SU-DHL-6 (cell line): ENCODE measurements around the gene ATP9A.
"Not testable (repeated sequence)": the region's sequence is repeated elsewhere in the genome, so short reads cannot be mapped to it uniquely, and the experiment has no call there.

Experiments used
- H2AFZ ChIP-seq: fragments of 200-600 bp; sonication (generic); 2 replicates; pipeline ENCODE4 v1.6.1; 2014; ENCODE audit warnings: low read depth, mild to moderate bottlenecking, moderate library complexity, mixed read lengths, antibody characterized with exemption, low read length; ENCODE audit not compliant: severe bottlenecking
- H3F3A ChIP-seq: fragments of 200-600 bp; shearing (Covaris generic); 2 replicates; pipeline ENCODE4 v1.6.0; 2016; ENCODE audit warnings: antibody characterized with exemption, mild to moderate bottlenecking; ENCODE audit not compliant: insufficient read depth
- H3K27ac ChIP-seq: fragments of 200-600 bp; sonication (generic); 2 replicates; pipeline ENCODE4 v1.5.1; 2016; ENCODE audit warnings: low read depth, mild to moderate bottlenecking, low read length, moderate library complexity, mixed read lengths
- H3K27me3 ChIP-seq: fragments of 200-600 bp; sonication (generic), shearing (Covaris generic); 2 replicates; pipeline ENCODE4 v1.6.0; 2014; ENCODE audit warnings: mild to moderate bottlenecking, low read length
- H3K36me3 ChIP-seq: fragments of 200-600 bp; sonication (generic); 2 replicates; pipeline ENCODE4 v1.6.1; 2014; ENCODE audit warnings: mild to moderate bottlenecking, low read length, mixed read lengths
- H3K4me2 ChIP-seq: fragments of 300-600, 200-600 bp; shearing (Covaris generic), sonication (generic); 2 replicates; pipeline ENCODE4 v1.6.0; 2014; ENCODE audit warnings: low read length, low read depth, mild to moderate bottlenecking; ENCODE audit not compliant: poor library complexity, severe bottlenecking
- H3K4me3 ChIP-seq: fragments of 200-600 bp; sonication (generic); 2 replicates; pipeline ENCODE4 v1.5.1; 2014; ENCODE audit warnings: antibody characterized with exemption, low read length, mild to moderate bottlenecking, mixed read lengths; ENCODE audit not compliant: insufficient read depth, poor library complexity, severe bottlenecking
- H3K79me2 ChIP-seq: fragments of 200-600 bp; sonication (generic); 2 replicates; pipeline ENCODE4 v1.6.1; 2014; ENCODE audit warnings: mild to moderate bottlenecking, low read length, moderate library complexity; ENCODE audit not compliant: insufficient read depth
- H3K9ac ChIP-seq: fragments of 200-600 bp; sonication (generic); 2 replicates; pipeline ENCODE4 v1.7.0; 2014; ENCODE audit warnings: mild to moderate bottlenecking, low read length
- H3K9me2 ChIP-seq: fragments of 200-600 bp; sonication (generic); replicated peaks from 2 replicates; pipeline ENCODE4 v1.6.1; 2014; ENCODE audit warnings: low read length; ENCODE audit not compliant: insufficient read depth
- H3K9me3 ChIP-seq: fragments of 200-600 bp; sonication (generic); 2 replicates; pipeline ENCODE4 v1.6.1; 2014; ENCODE audit warnings: low read length, mixed read lengths; ENCODE audit not compliant: insufficient read depth
- H4K20me1 ChIP-seq: fragments of 200-600 bp; sonication (generic); 2 replicates; pipeline ENCODE4 v1.6.1; 2014; ENCODE audit warnings: low read depth, mild to moderate bottlenecking, antibody characterized with exemption, low read length, moderate library complexity, mixed read lengths
- EZH2phosphoT487 ChIP-seq: fragments of 200-600 bp; sonication (generic), shearing (Covaris generic); conservative IDR thresholded peaks from 2 replicates; pipeline ENCODE4 v1.6.1; 2018; ENCODE audit warnings: mild to moderate bottlenecking, antibody characterized with exemption, low read length, moderate library complexity, mixed read lengths
- TF ChIP-seq, protein P1 (sequence below): fragments of 200-600 bp; sonication (generic); IDR thresholded peaks from one replicate; pipeline ENCODE4 v1.5.1; 2017; ENCODE audit warnings: antibody characterized with exemption, mild to moderate bottlenecking, low read length, moderate library complexity; ENCODE audit not compliant: insufficient read depth, poor library complexity, severe bottlenecking

ATP9A gene

DNA sequence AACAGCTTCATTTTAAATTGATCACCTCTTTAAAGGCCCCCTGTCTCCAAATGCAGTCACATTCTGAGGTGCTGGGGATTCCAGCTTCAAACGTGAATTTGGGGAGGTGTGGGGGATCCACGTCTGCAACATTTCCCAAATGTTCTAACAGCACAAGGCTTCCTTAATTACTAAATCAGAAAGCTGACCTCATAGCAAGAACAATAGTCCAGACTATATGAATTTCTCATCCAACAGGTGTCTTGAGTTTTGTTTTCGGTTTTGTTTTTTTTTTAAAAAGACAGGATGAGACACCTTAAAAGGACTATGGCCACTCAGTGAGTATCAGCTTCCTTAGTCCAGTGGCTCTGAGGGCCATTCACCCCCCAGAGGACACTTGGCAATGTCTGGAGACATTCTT, 11.5 kb downstream of the ATP9A start:
- Histone ChIP-seq H3K4me2 (no peak overlapping the region), H2AFZ (no peak overlapping the region), H3K9ac (no peak overlapping the region), H3K79me2 (no peaks in the 10 kb centered on the region), H4K20me1 (no peaks in the 10 kb centered on the region), H3K27ac (no peak overlapping the region), H3K36me3 (no peaks in the 10 kb centered on the region), H3F3A (no peaks in the 10 kb centered on the region), H3K9me3 (no peaks in the 10 kb centered on the region), H3K9me2 (no peaks in the 10 kb centered on the region), H3K27me3 (no peaks in the 10 kb centered on the region), H3K4me3 (no peak overlapping the region)
- TF ChIP-seq, protein P1, sequence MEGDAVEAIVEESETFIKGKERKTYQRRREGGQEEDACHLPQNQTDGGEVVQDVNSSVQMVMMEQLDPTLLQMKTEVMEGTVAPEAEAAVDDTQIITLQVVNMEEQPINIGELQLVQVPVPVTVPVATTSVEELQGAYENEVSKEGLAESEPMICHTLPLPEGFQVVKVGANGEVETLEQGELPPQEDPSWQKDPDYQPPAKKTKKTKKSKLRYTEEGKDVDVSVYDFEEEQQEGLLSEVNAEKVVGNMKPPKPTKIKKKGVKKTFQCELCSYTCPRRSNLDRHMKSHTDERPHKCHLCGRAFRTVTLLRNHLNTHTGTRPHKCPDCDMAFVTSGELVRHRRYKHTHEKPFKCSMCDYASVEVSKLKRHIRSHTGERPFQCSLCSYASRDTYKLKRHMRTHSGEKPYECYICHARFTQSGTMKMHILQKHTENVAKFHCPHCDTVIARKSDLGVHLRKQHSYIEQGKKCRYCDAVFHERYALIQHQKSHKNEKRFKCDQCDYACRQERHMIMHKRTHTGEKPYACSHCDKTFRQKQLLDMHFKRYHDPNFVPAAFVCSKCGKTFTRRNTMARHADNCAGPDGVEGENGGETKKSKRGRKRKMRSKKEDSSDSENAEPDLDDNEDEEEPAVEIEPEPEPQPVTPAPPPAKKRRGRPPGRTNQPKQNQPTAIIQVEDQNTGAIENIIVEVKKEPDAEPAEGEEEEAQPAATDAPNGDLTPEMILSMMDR = no peak
- no peak for TF ChIP-seq EZH2phosphoT487

DNA sequence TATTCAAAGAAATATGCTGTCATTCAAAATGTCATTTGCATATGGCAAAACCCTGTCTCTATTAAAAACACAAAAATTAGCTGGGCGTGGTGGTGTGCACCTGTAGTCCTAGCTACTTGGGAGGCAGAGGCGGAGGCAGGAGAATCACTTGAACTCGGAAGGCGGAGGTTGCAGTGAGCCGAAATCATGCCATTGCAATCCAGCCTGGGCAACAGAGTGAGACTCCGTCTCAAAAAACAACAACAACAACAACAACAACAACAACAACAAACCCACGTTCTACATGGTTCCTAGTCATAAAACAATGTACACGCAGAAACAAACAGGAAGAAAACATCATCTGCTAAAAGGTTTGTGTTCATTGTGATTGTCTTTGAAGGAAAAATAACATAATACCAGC, 15.0 kb downstream of the ATP9A start:
- not testable (repeated sequence) for H3K9me2 ChIP-seq, H3K9me3 ChIP-seq, H3K27me3 ChIP-seq, H3K4me2 ChIP-seq, H3F3A ChIP-seq, H3K79me2 ChIP-seq, H3K9ac ChIP-seq, H3K4me3 ChIP-seq, H3K27ac ChIP-seq, H4K20me1 ChIP-seq, H2AFZ ChIP-seq, H3K36me3 ChIP-seq

DNA sequence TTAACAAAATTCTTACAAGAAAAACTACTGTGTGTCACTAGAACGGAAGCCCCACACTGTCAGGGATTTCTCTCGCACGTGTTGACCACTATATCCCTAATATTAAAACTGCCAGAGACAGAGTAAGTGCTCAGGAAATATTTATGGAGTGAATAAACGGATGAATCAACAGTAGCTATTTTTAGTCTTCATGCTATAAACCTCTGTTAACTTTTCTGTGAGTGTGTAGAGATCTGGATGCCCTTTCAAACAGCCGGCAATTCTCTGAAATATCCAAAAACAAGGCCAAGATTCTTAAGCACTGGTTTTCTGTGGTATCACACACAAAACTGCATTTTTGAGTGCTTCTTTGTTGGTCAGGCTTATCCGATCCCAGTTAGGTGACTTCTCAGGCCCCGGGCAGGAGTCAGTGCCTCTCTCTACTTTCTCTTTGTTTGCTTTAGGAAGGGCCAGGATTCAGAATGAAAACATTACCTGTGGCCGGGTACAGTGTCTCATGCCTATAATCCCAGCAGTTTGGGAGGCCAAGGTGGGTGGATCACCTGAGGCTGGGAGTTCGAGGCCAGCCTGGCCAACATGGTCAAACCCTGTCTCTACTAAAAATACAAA, 15.7 kb downstream of the ATP9A start:
- no peaks in the 10 kb centered on the region for H3K79me2 ChIP-seq
- H3F3A ChIP-seq = no peaks in the 10 kb centered on the region
- no peak overlapping the region for H2AFZ ChIP-seq
- H3K9ac ChIP-seq = no peak overlapping the region
- no peaks in the 10 kb centered on the region for H3K27me3 ChIP-seq
- no peak for TF ChIP-seq EZH2phosphoT487
- TF ChIP-seq, protein P1 = no peak
- no peaks in the 10 kb centered on the region for H3K36me3 ChIP-seq
- no peaks in the 10 kb centered on the region for H4K20me1 ChIP-seq
- H3K4me2 ChIP-seq = no peak overlapping the region
- H3K4me3 ChIP-seq = no peak overlapping the region
- H3K9me3 ChIP-seq = no peaks in the 10 kb centered on the region
- no peaks in the 10 kb centered on the region for H3K9me2 ChIP-seq
- H3K27ac ChIP-seq = no peak overlapping the region

DNA sequence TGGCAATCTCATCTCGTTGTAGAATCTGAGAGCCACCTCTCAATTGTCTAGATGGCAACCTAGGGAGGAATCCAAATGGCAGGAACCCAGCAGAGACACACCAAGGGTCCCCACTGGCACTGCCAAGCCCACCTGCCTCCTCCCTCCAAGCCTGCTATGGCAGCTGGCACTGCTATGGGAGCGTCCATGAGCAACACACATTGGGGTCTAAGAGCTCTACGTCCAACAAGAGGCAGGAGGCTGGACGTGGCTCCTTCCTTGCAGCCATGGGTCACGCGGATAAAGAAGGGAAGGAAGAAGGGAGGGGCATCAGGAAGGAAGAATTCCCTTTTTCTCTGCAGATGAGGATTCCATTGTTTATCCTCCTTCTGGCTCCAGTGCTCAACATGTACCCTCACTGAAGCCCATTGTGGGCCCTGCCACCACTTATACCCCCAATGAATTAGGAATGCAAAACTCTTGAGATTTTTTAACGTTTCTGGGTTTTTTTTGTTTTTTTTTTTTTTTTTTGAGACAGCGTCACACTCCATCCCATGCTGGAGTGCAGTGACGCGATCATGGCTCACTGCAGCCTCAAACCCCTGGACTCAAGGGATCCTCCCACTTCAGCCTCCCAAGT, 17.3 kb downstream of the ATP9A start:
- Histone ChIP-seq H3K4me2 (no peak overlapping the region), H3K9ac (no peak overlapping the region), H4K20me1 (no peaks in the 10 kb centered on the region), H2AFZ (no peak overlapping the region), H3F3A (no peaks in the 10 kb centered on the region), H3K79me2 (no peaks in the 10 kb centered on the region), H3K27me3 (no peaks in the 10 kb centered on the region), H3K9me2 (no peaks in the 10 kb centered on the region), H3K27ac (no peak overlapping the region), H3K36me3 (no peaks in the 10 kb centered on the region), H3K4me3 (no peak overlapping the region), H3K9me3 (no peaks in the 10 kb centered on the region)
- TF ChIP-seq EZH2phosphoT487 = no peak
- TF ChIP-seq, protein P1 = no peak
